ENCODE data around the gene SHISAL1.
"Not testable (repeated sequence)": the region's sequence is repeated elsewhere in the genome, so short reads cannot be mapped to it uniquely, and the experiment has no call there.

Gene SHISAL1

GRCh38 chr22:44256556-44257485, 55.9 kb downstream of the SHISAL1 start:
- DNase-seq = no peak

- DNase-seq = no peak
Observed at GRCh38 chr22:44256085-44256484, 56.7 kb downstream of the SHISAL1 start.

GRCh38 chr22:44254811-44255210, 57.9 kb downstream of the SHISAL1 start:
- no peak for DNase-seq

- DNase-seq = no peak
Observed at GRCh38 chr22:44249376-44250147, 63.2 kb downstream of the SHISAL1 start.

- DNase-seq = no peak
Observed at GRCh38 chr22:44248926-44249325, 63.8 kb downstream of the SHISAL1 start.

- DNase-seq = no peak
Observed at GRCh38 chr22:44247923-44248892, 64.5 kb downstream of the SHISAL1 start.

- DNase-seq = no peak
Observed at GRCh38 chr22:44247346-44247745, 65.4 kb downstream of the SHISAL1 start.

GRCh38 chr22:44246615-44247326, 66.0 kb downstream of the SHISAL1 start:
- DNase-seq = no peak

GRCh38 chr22:44245867-44246266, 66.9 kb downstream of the SHISAL1 start:
- DNase-seq = no peak

GRCh38 chr22:44245438-44245837, 67.3 kb downstream of the SHISAL1 start:
- no peak for DNase-seq

- no peak for DNase-seq
Observed at GRCh38 chr22:44244265-44244822, 68.4 kb downstream of the SHISAL1 start.

- DNase-seq = no peak
Observed at GRCh38 chr22:44243761-44244160, 69.0 kb downstream of the SHISAL1 start.

GRCh38 chr22:44242946-44243724, 69.6 kb downstream of the SHISAL1 start:
- no peak for DNase-seq

- not testable (repeated sequence) for DNase-seq
Observed at GRCh38 chr22:44241121-44241520, 71.6 kb downstream of the SHISAL1 start.

- DNase-seq = no peak
Observed at GRCh38 chr22:44237290-44237689, 75.5 kb downstream of the SHISAL1 start.

GRCh38 chr22:44234372-44234771, 78.4 kb downstream of the SHISAL1 start:
- DNase-seq = not testable (repeated sequence)

- DNase-seq = no peak
Observed at GRCh38 chr22:44231233-44231632, 81.5 kb downstream of the SHISAL1 start.

- DNase-seq = no peak
Observed at GRCh38 chr22:44229809-44230208, 82.9 kb downstream of the SHISAL1 start.

GRCh38 chr22:44229331-44229730, 83.4 kb downstream of the SHISAL1 start:
- DNase-seq = no peak

- no peak for DNase-seq
Observed at GRCh38 chr22:44225812-44226211, 86.9 kb downstream of the SHISAL1 start.

All from NCI-H1048 (cell line).